ENCODE data around the gene FAM174B.

FAM174B gene

GRCh38 chr15:92625251-92625980 is 30.2 kb downstream of the FAM174B start:
- Histone ChIP-seq H3K9me3 (ENCODE audit: insufficient read depth, low read length) (no peaks in the 10 kb centered on the region), H3K4me3 (ENCODE audit: insufficient read depth, low read length, poor library complexity, severe bottlenecking) (no peak overlapping the region), H3K27me3 (ENCODE audit: low read length) (no peaks in the 10 kb centered on the region), H3K36me3 (ENCODE audit: low read length) (no peaks in the 10 kb centered on the region), H2AFZ (ENCODE audit: low read depth, low read length, severe bottlenecking) (no peak overlapping the region), H3K4me2 (ENCODE audit: low read depth, low read length, poor library complexity, severe bottlenecking) (no peak overlapping the region), H3K27ac (ENCODE audit: low read depth, low read length) (no peak overlapping the region), H3K79me2 (ENCODE audit: insufficient read depth, low read length) (no peaks in the 10 kb centered on the region), H3K9ac (ENCODE audit: low read length) (no peak overlapping the region), H4K20me1 (ENCODE audit: low read depth, low read length) (no peaks in the 10 kb centered on the region), H3K9me2 (replicated peaks; ENCODE audit: insufficient read depth, low read length) (no peaks in the 10 kb centered on the region), H3F3A (ENCODE audit: insufficient read depth) (no peaks in the 10 kb centered on the region)
- TF ChIP-seq EZH2phosphoT487 (conservative IDR thresholded peaks at IDR 0.05; ENCODE audit: low read length) (no peak), CTCF (IDR thresholded peaks at IDR 0.05; ENCODE audit: insufficient read depth, low read length, poor library complexity, severe bottlenecking) (no peak)

- no peak for TF ChIP-seq CTCF (IDR thresholded peaks at IDR 0.05; ENCODE audit: insufficient read depth, low read length, poor library complexity, severe bottlenecking)
- TF ChIP-seq EZH2phosphoT487 (conservative IDR thresholded peaks at IDR 0.05; ENCODE audit: low read length) = no peak
- Histone ChIP-seq H3K36me3 (ENCODE audit: low read length) (no peaks in the 10 kb centered on the region), H3K4me3 (ENCODE audit: insufficient read depth, low read length, poor library complexity, severe bottlenecking) (no peak overlapping the region), H3K9me3 (ENCODE audit: insufficient read depth, low read length) (no peaks in the 10 kb centered on the region), H3K27ac (ENCODE audit: low read depth, low read length) (no peak overlapping the region), H3K9ac (ENCODE audit: low read length) (no peak overlapping the region), H3K9me2 (replicated peaks; ENCODE audit: insufficient read depth, low read length) (no peaks in the 10 kb centered on the region), H4K20me1 (ENCODE audit: low read depth, low read length) (no peaks in the 10 kb centered on the region), H3K79me2 (ENCODE audit: insufficient read depth, low read length) (no peaks in the 10 kb centered on the region), H3K27me3 (ENCODE audit: low read length) (no peaks in the 10 kb centered on the region), H3K4me2 (ENCODE audit: low read depth, low read length, poor library complexity, severe bottlenecking) (no peak overlapping the region), H2AFZ (ENCODE audit: low read depth, low read length, severe bottlenecking) (no peak overlapping the region), H3F3A (ENCODE audit: insufficient read depth) (no peaks in the 10 kb centered on the region)
Observed at GRCh38 chr15:92624401-92624991, 31.1 kb downstream of the FAM174B start.

- Histone ChIP-seq H3K9me2 (replicated peaks; ENCODE audit: insufficient read depth, low read length) (no peaks in the 10 kb centered on the region), H3K27me3 (ENCODE audit: low read length) (no peaks in the 10 kb centered on the region), H3K4me3 (ENCODE audit: insufficient read depth, low read length, poor library complexity, severe bottlenecking) (no peak overlapping the region), H2AFZ (ENCODE audit: low read depth, low read length, severe bottlenecking) (no peak overlapping the region), H3K9me3 (ENCODE audit: insufficient read depth, low read length) (no peaks in the 10 kb centered on the region), H3K27ac (ENCODE audit: low read depth, low read length) (no peak overlapping the region), H3K9ac (ENCODE audit: low read length) (no peak overlapping the region), H3K79me2 (ENCODE audit: insufficient read depth, low read length) (no peaks in the 10 kb centered on the region), H4K20me1 (ENCODE audit: low read depth, low read length) (no peaks in the 10 kb centered on the region), H3K36me3 (ENCODE audit: low read length) (no peaks in the 10 kb centered on the region), H3F3A (ENCODE audit: insufficient read depth) (no peaks in the 10 kb centered on the region), H3K4me2 (ENCODE audit: low read depth, low read length, poor library complexity, severe bottlenecking) (no peak overlapping the region)
- TF ChIP-seq EZH2phosphoT487 (conservative IDR thresholded peaks at IDR 0.05; ENCODE audit: low read length) = no peak
- no peak for TF ChIP-seq CTCF (IDR thresholded peaks at IDR 0.05; ENCODE audit: insufficient read depth, low read length, poor library complexity, severe bottlenecking)
Observed at GRCh38 chr15:92623435-92623834, 32.1 kb downstream of the FAM174B start.

Data from SU-DHL-6 (cell line).